ENCODE data around the gene CAPRIN1. TPM values are rescaled to one million over a fixed set of nuclear protein-coding genes. Genes with fewer than 3 reads are reported as not detected.

The CAPRIN1 gene
- total and polyA plus RNA-seq, 2 of the 8 experiments (the other 6 are each of a cell fraction or from before 2014, with no cell fraction given): 221 to 317 TPM

DNA sequence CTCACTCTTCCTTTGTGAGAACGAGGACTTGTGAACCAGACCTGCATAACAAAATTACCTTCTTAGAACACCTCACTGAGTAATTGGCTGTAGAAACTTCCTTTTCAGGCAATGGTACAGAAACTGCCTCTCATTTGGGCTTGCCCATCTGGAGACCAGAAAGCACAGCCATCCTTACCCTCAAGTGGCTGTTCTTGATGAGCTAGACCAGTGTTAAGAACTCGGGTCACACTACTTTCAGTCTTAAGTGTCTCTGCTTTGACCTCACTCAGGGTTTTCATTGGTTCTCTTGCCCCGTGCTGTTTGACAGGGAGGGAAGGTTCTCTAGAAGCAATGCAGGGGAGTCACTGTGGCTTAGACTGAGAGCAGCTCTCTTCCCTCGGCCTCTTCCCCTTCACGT lies 83.2 kb downstream of the CAPRIN1 start (continued):
- TF ChIP-seq, protein P1, sequence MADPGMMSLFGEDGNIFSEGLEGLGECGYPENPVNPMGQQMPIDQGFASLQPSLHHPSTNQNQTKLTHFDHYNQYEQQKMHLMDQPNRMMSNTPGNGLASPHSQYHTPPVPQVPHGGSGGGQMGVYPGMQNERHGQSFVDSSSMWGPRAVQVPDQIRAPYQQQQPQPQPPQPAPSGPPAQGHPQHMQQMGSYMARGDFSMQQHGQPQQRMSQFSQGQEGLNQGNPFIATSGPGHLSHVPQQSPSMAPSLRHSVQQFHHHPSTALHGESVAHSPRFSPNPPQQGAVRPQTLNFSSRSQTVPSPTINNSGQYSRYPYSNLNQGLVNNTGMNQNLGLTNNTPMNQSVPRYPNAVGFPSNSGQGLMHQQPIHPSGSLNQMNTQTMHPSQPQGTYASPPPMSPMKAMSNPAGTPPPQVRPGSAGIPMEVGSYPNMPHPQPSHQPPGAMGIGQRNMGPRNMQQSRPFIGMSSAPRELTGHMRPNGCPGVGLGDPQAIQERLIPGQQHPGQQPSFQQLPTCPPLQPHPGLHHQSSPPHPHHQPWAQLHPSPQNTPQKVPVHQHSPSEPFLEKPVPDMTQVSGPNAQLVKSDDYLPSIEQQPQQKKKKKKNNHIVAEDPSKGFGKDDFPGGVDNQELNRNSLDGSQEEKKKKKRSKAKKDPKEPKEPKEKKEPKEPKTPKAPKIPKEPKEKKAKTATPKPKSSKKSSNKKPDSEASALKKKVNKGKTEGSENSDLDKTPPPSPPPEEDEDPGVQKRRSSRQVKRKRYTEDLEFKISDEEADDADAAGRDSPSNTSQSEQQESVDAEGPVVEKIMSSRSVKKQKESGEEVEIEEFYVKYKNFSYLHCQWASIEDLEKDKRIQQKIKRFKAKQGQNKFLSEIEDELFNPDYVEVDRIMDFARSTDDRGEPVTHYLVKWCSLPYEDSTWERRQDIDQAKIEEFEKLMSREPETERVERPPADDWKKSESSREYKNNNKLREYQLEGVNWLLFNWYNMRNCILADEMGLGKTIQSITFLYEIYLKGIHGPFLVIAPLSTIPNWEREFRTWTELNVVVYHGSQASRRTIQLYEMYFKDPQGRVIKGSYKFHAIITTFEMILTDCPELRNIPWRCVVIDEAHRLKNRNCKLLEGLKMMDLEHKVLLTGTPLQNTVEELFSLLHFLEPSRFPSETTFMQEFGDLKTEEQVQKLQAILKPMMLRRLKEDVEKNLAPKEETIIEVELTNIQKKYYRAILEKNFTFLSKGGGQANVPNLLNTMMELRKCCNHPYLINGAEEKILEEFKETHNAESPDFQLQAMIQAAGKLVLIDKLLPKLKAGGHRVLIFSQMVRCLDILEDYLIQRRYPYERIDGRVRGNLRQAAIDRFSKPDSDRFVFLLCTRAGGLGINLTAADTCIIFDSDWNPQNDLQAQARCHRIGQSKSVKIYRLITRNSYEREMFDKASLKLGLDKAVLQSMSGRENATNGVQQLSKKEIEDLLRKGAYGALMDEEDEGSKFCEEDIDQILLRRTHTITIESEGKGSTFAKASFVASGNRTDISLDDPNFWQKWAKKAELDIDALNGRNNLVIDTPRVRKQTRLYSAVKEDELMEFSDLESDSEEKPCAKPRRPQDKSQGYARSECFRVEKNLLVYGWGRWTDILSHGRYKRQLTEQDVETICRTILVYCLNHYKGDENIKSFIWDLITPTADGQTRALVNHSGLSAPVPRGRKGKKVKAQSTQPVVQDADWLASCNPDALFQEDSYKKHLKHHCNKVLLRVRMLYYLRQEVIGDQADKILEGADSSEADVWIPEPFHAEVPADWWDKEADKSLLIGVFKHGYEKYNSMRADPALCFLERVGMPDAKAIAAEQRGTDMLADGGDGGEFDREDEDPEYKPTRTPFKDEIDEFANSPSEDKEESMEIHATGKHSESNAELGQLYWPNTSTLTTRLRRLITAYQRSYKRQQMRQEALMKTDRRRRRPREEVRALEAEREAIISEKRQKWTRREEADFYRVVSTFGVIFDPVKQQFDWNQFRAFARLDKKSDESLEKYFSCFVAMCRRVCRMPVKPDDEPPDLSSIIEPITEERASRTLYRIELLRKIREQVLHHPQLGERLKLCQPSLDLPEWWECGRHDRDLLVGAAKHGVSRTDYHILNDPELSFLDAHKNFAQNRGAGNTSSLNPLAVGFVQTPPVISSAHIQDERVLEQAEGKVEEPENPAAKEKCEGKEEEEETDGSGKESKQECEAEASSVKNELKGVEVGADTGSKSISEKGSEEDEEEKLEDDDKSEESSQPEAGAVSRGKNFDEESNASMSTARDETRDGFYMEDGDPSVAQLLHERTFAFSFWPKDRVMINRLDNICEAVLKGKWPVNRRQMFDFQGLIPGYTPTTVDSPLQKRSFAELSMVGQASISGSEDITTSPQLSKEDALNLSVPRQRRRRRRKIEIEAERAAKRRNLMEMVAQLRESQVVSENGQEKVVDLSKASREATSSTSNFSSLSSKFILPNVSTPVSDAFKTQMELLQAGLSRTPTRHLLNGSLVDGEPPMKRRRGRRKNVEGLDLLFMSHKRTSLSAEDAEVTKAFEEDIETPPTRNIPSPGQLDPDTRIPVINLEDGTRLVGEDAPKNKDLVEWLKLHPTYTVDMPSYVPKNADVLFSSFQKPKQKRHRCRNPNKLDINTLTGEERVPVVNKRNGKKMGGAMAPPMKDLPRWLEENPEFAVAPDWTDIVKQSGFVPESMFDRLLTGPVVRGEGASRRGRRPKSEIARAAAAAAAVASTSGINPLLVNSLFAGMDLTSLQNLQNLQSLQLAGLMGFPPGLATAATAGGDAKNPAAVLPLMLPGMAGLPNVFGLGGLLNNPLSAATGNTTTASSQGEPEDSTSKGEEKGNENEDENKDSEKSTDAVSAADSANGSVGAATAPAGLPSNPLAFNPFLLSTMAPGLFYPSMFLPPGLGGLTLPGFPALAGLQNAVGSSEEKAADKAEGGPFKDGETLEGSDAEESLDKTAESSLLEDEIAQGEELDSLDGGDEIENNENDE (IDR thresholded peaks at IDR 0.05; ENCODE audit: insufficient replicate concordance, low read length): no peak
- TF ChIP-seq GABPA (IDR thresholded peaks at IDR 0.05; ENCODE audit: borderline replicate concordance, insufficient read depth, low read length) (no peak), SP1 (IDR thresholded peaks at IDR 0.05; ENCODE audit: low read depth, low read length) (no peak), CHD1 (IDR thresholded peaks at IDR 0.05; ENCODE audit: low read depth, low read length) (no peak), SP4 (IDR thresholded peaks at IDR 0.05; ENCODE audit: low read length) (no peak), KDM1A (IDR thresholded peaks at IDR 0.05; ENCODE audit: borderline replicate concordance, low read length) (no peak)
- TF ChIP-seq, protein P2, sequence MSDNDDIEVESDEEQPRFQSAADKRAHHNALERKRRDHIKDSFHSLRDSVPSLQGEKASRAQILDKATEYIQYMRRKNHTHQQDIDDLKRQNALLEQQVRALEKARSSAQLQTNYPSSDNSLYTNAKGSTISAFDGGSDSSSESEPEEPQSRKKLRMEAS (IDR thresholded peaks at IDR 0.05): no peak
